ENCODE results near the gene SCNN1A. TPM values are rescaled to one million over a fixed set of nuclear protein-coding genes. Genes with fewer than 3 reads are reported as not detected.

The SCNN1A gene
- total RNA-seq, 4 donors from 2014 or later = 88.9 to 266 (median 111) TPM

- Histone ChIP-seq H3K36me3 (peaks cover 0 to 22% (median 0%) of the 10 kb centered on the region in 3 donors), H3K4me3 (no peak overlapping the region), H3K4me1 (peaks cover 49 to 82% (median 63%) of the 10 kb centered on the region in 3 donors), H3K27ac (peak overlapping the region; percentile 25 to 100 (median 96)), H3K27me3 (no peaks in the 10 kb centered on the region), H3K9me3 (no peaks in the 10 kb centered on the region)
- WGBS, 2 donors = 75 to 100% methylated on average over 1 to 3 of the region's 5 CpGs
- intact Hi-C loops (cut with DNase I) = no loop called here
- DNase-seq = no peak
- TF ChIP-seq CTCF (IDR thresholded peaks at IDR 0.05) = no peak
- no peak for TF ChIP-seq POLR2A (IDR thresholded peaks at IDR 0.05)
Measured at GRCh38 chr12:6343518-6343917, 31.8 kb downstream of the SCNN1A start.

- no peaks in the 10 kb centered on the region for H3K9me3 ChIP-seq
- WGBS, 2 donors = 26 to 39% methylated on average over 7 of the region's 7 CpGs
- H3K4me3 ChIP-seq = peak overlapping the region; percentile 62 to 96 (median 81)
- DNase-seq = no peak
- intact Hi-C loops (cut with DNase I) = no loop called here
- TF ChIP-seq POLR2A (IDR thresholded peaks at IDR 0.05) = no peak
- no peaks in the 10 kb centered on the region for H3K27me3 ChIP-seq
- H3K4me1 ChIP-seq = peaks cover 54 to 84% (median 66%) of the 10 kb centered on the region in 3 donors
- peaks cover 0 to 10% (median 0%) of the 10 kb centered on the region in 3 donors for H3K36me3 ChIP-seq
- peak overlapping the region; percentile 95 to 100 (median 96) for H3K27ac ChIP-seq
Measured at GRCh38 chr12:6342140-6342889, 33.0 kb downstream of the SCNN1A start.

- peak within 1 kb of the TSS; percentile 95 to 100 (median 96) for H3K27ac ChIP-seq
- H3K9me3 ChIP-seq = no peaks in the 10 kb centered on the region
- H3K4me1 ChIP-seq = peaks cover 57 to 84% (median 66%) of the 10 kb centered on the region in 3 donors
- DNase-seq = no peak
- peaks cover 0 to 3% (median 0%) of the 10 kb centered on the region in 3 donors for H3K36me3 ChIP-seq
- peak within 1 kb of the TSS; percentile 62 to 96 (median 81) for H3K4me3 ChIP-seq
- no peak for TF ChIP-seq CTCF (IDR thresholded peaks at IDR 0.05)
- peak in 1 of 4 donors; percentile 78 for TF ChIP-seq POLR2A (IDR thresholded peaks at IDR 0.05)
- intact Hi-C loops (cut with DNase I) = no loop called here
- WGBS, 2 donors = 0% methylated on average over 5 to 8 of the region's 21 CpGs
- H3K27me3 ChIP-seq = no peaks in the 10 kb centered on the region
Measured at GRCh38 chr12:6341417-6342139, 33.8 kb downstream of the SCNN1A start, which contains the start of gene TNFRSF1A. TSS of gene TNFRSF1A (minus strand) at chr12:6342076. CDS start at chr12:6341814, 262 bp downstream.

GRCh38 chr12:6340745-6341416, 34.5 kb downstream of the SCNN1A start:
- Histone ChIP-seq H3K36me3 (no peaks in the 10 kb centered on the region), H3K4me3 (peak overlapping the region; percentile 62 to 96 (median 81)), H3K9me3 (no peaks in the 10 kb centered on the region), H3K27me3 (no peaks in the 10 kb centered on the region), H3K4me1 (peaks cover 59 to 84% (median 61%) of the 10 kb centered on the region in 3 donors), H3K27ac (peak overlapping the region; percentile 95 to 100 (median 96))
- TF ChIP-seq CTCF (IDR thresholded peaks at IDR 0.05) = no peak
- TF ChIP-seq POLR2A (IDR thresholded peaks at IDR 0.05) = peak in 1 of 4 donors; percentile 4
- DNase-seq = no peak
- intact Hi-C loops (cut with DNase I) = no loop called here
- WGBS, 2 donors = 1 to 3% methylated on average over 14 to 15 of the region's 15 CpGs

- peaks cover 61 to 84% (median 61%) of the 10 kb centered on the region in 3 donors for H3K4me1 ChIP-seq
Measured at GRCh38 chr12:6340032-6340638, 35.2 kb downstream of the SCNN1A start.

More at GRCh38 chr12:6340032-6340638, 35.2 kb downstream of the SCNN1A start:
- peak overlapping the region; percentile 95 to 100 (median 96) for H3K27ac ChIP-seq
- intact Hi-C loops (cut with DNase I) = no loop called here
- H3K4me3 ChIP-seq = peak overlapping the region; percentile 62 to 96 (median 81)
- peaks cover 0 to under 1% (median 0%) of the 10 kb centered on the region in 3 donors for H3K36me3 ChIP-seq
- H3K27me3 ChIP-seq = no peaks in the 10 kb centered on the region
- 0 to 6% methylated on average over 9 of the region's 9 CpGs for WGBS, 2 donors
- DNase-seq = no peak
- no peaks in the 10 kb centered on the region for H3K9me3 ChIP-seq
- TF ChIP-seq POLR2A (IDR thresholded peaks at IDR 0.05) = peak in 2 of 4 donors; percentile 15 to 51
- TF ChIP-seq CTCF (IDR thresholded peaks at IDR 0.05) = no peak
